NCI-H2029 treated with DMSO at 0.1 percent for 48 hours (cell line): ENCODE measurements around the gene LSAMP.

ENCODE experiments used
- DNase-seq: peaks from one replicate; lab custom pipeline; 2025; lab: John Stamatoyannopoulos, UW

Gene LSAMP

GRCh38 chr3:116288485-116288884 lies 156.8 kb downstream of the LSAMP start:
- DNase-seq = no peak

- DNase-seq = no peak
These were observed 159.4 kb downstream of the LSAMP start for GRCh38 chr3:116285781-116286421.

GRCh38 chr3:116281313-116282143 lies 163.8 kb downstream of the LSAMP start:
- no peak for DNase-seq

GRCh38 chr3:116280130-116280740 lies 165.1 kb downstream of the LSAMP start:
- DNase-seq = no peak

- no peak for DNase-seq
These were observed 168.6 kb downstream of the LSAMP start for GRCh38 chr3:116276675-116277074.

- no peak for DNase-seq
These were observed 175.2 kb downstream of the LSAMP start for GRCh38 chr3:116270056-116270455.

GRCh38 chr3:116267116-116267515 lies 178.2 kb downstream of the LSAMP start:
- no peak for DNase-seq

GRCh38 chr3:116265976-116266584 lies 179.2 kb downstream of the LSAMP start:
- DNase-seq = no peak

GRCh38 chr3:116265320-116265695 lies 180.0 kb downstream of the LSAMP start:
- DNase-seq = no peak

- DNase-seq = no peak
These were observed 180.6 kb downstream of the LSAMP start for GRCh38 chr3:116264546-116265319.

GRCh38 chr3:116263842-116264545 lies 181.3 kb downstream of the LSAMP start:
- DNase-seq = no peak

- DNase-seq = no peak
These were observed 184.8 kb downstream of the LSAMP start for GRCh38 chr3:116260491-116260890.

- no peak for DNase-seq
These were observed 185.3 kb downstream of the LSAMP start for GRCh38 chr3:116259984-116260383.

- DNase-seq = no peak
These were observed 188.3 kb downstream of the LSAMP start for GRCh38 chr3:116256843-116257485.

GRCh38 chr3:116254541-116254940 lies 190.7 kb downstream of the LSAMP start:
- no peak for DNase-seq

- DNase-seq = no peak
These were observed 191.8 kb downstream of the LSAMP start for GRCh38 chr3:116253511-116253910.

- no peak for DNase-seq
These were observed 197.7 kb downstream of the LSAMP start for GRCh38 chr3:116247605-116248004.

- no peak for DNase-seq
These were observed 198.8 kb downstream of the LSAMP start for GRCh38 chr3:116246406-116246980.

- DNase-seq = no peak
These were observed 202.5 kb downstream of the LSAMP start for GRCh38 chr3:116242825-116243224.

- DNase-seq = no peak
These were observed 203.6 kb downstream of the LSAMP start for GRCh38 chr3:116241677-116242076.
